Fibroblast of villous mesenchyme (primary cell): ENCODE measurements around the gene SERPINB12. TPM values are rescaled to one million over a fixed set of nuclear protein-coding genes. Genes with fewer than 3 reads are reported as not detected.

ENCODE experiments used
- DNase-seq: peaks from one replicate; pipeline ENCODE4 v3.0.0-alpha.2; 2010; ENCODE audit warnings: low read depth
- H3K4me3 ChIP-seq: 2 replicates; pipeline ENCODE4 v1.5.1; 2011; ENCODE audit warnings: low read depth, mild to moderate bottlenecking, low read length
- CTCF ChIP-seq: IDR thresholded peaks from 2 replicates; pipeline ENCODE4 v1.5.1; 2012; ENCODE audit warnings: low read depth, mild to moderate bottlenecking, low read length; ENCODE audit not compliant: insufficient read depth
- total RNA-seq: library from RNA; depleted of rRNA; stranded (reverse); fragments of >200 nt; gene quantifications from 2 replicates; pipeline ENCODE4 v1.2.3, GENCODE V29; 2012

SERPINB12 gene
- total RNA-seq, 1 donor, result not detected

GRCh38 chr18:63562284-63562683, 20.1 kb downstream of the SERPINB12 start:
- TF ChIP-seq CTCF, result no peak
- H3K4me3 ChIP-seq, result no peak overlapping the region
- DNase-seq, result no peak

- DNase-seq, result no peak
- TF ChIP-seq CTCF, result no peak
These were observed 21.9 kb downstream of the SERPINB12 start for GRCh38 chr18:63564021-63564420.

GRCh38 chr18:63564561-63564960, 22.4 kb downstream of the SERPINB12 start:
- DNase-seq, result no peak
- H3K4me3 ChIP-seq, result no peak overlapping the region
- TF ChIP-seq CTCF, result no peak

More at GRCh38 chr18:63564021-63564420, 21.9 kb downstream of the SERPINB12 start:
- no peak overlapping the region for H3K4me3 ChIP-seq

- H3K4me3 ChIP-seq, result no peak overlapping the region
- no peak for DNase-seq
- TF ChIP-seq CTCF, result no peak
These were observed 25.1 kb downstream of the SERPINB12 start for GRCh38 chr18:63567276-63567675.

- no peak overlapping the region for H3K4me3 ChIP-seq
- DNase-seq, result no peak
- TF ChIP-seq CTCF, result no peak
These were observed 25.7 kb downstream of the SERPINB12 start for GRCh38 chr18:63567825-63568224.

GRCh38 chr18:63570721-63571120, 28.6 kb downstream of the SERPINB12 start:
- no peak overlapping the region for H3K4me3 ChIP-seq
- no peak for TF ChIP-seq CTCF
- DNase-seq, result peak; percentile 48

- H3K4me3 ChIP-seq, result no peak overlapping the region
- DNase-seq, result no peak
- TF ChIP-seq CTCF, result no peak
These were observed 33.5 kb downstream of the SERPINB12 start for GRCh38 chr18:63575681-63576080.
